T47D (cell line): ENCODE measurements around the gene PSTPIP1.

ENCODE experiments used
- DNase-seq, 2 experiments: peaks; one replicate each; pipeline versions ENCODE4 v3.0.0 to v3.0.0-alpha.2; 2011 to 2012; ENCODE audit warnings: low read depth in 1 of 2, low spot score in 1 of 2
- JUND ChIP-seq: IDR thresholded peaks from 2 replicates; pipeline ENCODE4 v1.6.1; 2012; ENCODE audit warnings: low read depth
- in situ Hi-C: cut with HindIII; loops from 2 replicates; pipeline ENCODE4 v1.10.0; 2016; ENCODE audit warnings: low sequenced_read_pairs, low pct_unique_long_range_greater_than_20kb

The PSTPIP1 gene

DNA sequence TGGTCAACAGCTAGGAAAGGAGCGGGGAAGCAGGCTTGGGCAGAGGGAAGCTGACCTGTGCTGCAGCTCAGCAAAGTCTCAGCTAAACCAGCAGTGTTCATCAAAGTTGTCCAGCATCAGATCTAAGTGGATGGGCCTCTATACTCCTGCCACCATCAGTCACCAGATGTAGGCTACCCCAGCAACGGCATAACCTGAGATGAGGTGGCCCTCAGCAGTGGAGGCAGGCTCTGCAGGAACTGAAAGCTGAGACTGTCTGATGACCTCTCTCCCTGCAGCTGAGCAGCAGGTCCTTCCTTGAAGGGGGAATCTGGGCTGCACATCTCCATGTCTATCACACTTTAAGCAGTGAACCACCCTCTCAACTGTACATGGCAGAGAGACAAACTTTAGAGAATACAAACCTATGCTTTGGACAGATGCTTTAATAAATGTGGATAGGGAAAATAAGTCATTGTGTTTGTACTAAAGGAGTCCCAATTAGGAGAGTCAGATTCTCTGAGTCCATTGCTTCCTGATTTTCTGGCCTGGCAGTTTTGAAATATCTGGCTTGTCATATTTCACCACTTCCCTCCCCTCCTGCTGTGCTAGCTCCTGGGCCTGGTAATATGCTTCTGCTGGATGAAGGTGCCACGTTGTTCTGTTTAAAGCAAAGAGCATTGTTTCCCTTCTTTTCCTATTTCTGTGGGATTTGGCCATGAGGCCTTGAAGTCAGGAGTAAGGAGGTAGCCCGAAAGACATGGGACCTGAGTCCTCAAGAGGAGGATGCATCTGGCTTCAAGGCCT lies 11.1 kb upstream of the PSTPIP1 start:
- no peak for DNase-seq
- in situ Hi-C loops: no loop called here
- no peak for TF ChIP-seq JUND

DNA sequence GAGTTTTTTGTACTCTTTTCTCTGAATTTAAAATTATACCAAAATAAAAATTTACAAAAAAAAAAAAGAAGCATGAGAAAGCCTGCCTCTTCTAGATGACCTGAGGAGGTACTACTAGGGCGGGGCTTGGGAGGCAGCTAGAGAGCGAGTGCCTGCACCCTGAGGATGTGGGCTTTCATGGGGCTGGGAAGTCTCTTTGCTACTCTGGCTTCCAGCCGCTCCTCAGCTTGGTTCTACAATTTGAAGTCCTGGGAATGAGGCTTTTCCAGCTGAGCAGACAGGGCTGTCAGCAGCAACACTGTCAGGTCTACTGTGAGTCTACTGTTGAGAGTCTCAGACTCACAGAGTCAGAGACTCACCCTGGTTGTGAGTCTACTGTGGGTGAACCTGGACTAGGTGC lies 8.2 kb upstream of the PSTPIP1 start:
- in situ Hi-C loops: no loop called here
- no peak for TF ChIP-seq JUND
- DNase-seq: no peak

DNA sequence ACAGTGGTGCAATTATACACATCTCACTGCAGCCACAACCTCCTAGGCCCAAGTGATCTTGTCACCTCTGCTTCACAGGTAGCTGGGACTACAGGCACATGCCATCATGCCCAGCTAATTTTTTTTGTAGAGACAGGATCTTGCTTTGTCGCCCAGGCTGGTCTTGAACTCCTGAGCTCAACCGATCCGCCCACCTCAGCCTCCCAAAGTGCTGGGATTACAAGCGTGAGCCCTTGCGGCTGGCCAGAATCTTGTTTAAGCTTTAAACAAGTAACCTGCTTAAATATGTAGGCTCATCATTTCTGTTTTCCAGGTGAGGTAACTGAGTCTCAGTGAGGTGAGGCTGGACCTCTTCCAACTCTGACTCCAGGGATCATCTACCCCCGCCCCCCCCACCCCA lies 7.7 kb upstream of the PSTPIP1 start:
- in situ Hi-C loops: no loop called here
- TF ChIP-seq JUND: no peak
- no peak for DNase-seq

DNA sequence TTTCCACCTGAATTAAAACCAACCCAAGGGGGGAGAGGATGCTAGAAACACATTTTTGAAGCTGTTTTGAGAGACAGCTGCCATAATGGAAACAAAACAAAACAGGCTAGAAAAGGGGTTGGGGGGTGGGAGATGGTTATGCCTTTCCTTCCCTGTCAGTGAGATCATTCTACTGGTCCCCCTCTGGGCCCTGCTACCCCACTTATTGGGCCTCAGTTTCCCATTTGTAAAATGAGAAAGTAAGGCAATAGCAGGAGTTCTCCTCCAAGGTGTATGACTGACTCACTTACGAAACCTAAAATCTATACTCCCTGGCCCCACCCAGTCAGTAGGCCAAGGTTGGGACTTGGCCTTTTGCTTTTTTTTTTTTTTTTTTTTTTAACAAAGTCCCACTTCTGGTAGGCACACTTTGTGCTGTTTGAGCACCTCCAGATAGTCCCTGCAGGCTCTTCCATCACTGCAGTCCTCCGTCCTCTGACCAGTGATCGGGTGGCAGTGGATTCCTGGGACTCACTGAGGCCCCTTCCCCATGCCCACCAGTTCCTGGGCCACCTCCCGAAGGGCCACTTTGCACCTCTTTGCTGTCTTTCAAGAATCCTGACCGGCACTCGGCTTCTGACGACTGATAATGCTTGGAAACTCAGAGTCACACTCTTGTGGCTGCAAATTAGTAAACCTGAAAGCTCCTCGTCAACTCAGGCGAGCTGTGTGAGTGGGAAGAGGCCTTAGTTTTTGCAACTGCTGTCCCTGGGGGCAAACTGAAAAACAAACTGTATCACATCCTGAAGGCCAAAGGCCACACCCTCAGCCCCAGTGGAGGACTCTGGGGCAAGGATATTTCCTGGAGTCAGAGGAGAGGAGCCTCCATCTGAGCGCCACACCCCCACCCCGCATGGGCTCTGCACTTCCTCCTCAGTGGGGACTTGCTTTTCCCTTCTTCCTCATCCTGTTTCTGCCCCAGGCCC lies 6.7 kb upstream of the PSTPIP1 start:
- no peak for TF ChIP-seq JUND
- no peak for DNase-seq

DNA sequence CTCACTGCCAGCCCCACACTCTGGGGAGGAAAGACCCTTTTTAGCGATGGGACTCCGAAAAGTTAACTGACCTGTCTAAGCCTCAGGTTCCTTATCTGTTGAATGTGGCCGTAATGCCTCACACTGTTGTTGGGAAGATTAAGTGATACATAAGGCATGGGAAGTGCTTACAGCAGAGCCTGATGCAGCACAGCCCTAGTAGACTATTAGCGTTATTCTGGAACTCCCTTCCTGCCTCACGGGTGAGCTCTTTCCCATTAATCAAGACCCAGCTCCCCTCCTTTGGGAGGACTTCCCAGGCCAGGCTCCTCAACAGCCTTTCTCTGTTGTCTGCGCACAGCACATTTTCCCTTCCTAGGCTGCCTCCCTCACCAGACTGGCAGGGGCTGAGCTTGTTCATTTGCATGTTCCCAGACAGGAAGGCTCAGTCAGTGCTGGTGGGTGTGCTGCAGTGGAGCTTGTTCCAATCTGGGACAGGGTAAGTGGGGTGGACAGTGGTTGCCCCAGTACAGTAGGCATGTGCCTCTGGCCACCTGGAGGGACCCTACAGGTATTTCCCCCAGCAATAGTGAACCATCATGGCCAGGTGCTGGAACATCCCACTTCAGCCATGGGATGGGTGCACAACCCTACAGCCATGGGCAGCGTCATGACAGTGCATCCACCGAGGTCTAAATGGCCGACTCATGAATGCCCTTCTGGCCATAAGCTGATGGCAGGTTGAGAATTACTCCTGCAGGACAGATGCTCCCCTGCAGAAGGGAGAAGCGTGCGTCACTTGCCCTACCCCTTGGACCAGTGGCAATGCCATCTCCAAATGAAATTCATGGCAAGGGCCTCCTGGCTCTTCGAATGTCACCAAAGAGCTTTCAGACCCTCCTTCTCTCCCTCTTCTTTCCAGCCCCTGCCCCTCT lies 5.8 kb upstream of the PSTPIP1 start:
- no peak for TF ChIP-seq JUND
- in situ Hi-C loops: no loop called here
- DNase-seq: no peak

More for the DNA sequence above, 6.7 kb upstream of the PSTPIP1 start:
- in situ Hi-C loops: no loop called here

DNA sequence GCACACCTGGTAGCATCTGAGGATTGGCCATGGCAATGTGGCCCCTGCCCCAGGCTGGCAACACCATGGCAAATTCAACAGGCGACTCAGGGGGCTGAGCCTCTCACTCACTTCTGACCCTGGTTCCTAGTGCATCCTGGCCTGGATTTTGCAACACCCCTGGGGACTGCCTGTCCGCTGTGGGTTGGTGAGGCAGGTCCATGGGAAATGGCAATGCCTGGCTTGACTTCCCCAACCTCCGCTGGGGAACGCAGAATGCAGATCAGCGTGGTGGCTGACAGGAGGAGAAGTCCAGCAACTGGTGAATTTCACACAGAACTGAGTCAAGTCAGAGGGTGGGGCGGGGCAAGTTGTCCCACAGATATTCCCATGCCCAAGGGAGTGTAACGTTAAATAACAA lies 3.9 kb upstream of the PSTPIP1 start:
- no peak for TF ChIP-seq JUND
- in situ Hi-C loops: no loop called here
- no peak for DNase-seq

DNA sequence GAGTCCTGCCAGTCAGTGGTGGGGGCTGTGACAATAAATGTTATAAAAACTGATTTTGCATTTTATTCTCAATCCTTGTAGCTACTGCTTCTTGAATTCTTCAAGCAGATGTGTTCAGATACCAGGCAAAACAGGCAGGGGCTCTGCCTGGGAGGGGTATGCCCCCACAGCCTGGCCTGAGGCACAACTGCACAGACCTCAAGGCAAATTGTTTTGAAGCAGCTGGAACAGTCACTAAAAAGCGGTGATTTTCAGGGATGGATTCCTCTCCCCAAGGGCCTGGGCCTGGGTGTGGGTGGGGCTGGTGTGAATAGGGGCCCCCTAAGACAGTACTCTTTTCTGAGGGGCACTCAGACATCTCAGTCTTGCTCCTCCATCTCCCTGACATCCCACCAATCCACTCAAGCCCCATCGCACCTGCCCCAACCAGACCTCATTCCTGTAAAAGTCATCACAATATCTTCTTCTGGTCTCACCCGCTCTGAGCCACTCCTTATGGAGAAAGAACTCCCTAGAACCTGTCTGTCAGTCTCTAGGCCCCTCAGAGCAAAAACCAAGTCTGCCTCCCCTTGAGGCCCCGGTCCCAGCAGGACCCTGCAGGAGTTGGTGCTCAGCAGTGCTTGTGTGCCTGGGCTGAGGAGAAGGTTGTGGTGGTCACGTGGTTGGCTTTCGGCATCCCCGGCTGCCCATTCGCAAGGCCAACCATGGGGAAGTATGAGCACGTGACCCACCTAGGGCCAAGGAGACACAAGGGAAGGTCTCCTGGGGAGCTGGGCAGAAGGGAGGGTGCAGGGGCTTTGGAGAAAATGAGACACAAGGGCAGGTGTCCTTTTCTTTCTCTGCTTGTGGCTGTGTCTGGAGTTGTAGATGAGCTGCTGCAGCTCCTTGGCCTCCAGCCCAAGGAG lies 2.9 kb upstream of the PSTPIP1 start:
- no peak for TF ChIP-seq JUND
- DNase-seq: no peak
- in situ Hi-C loops: no loop called here

DNA sequence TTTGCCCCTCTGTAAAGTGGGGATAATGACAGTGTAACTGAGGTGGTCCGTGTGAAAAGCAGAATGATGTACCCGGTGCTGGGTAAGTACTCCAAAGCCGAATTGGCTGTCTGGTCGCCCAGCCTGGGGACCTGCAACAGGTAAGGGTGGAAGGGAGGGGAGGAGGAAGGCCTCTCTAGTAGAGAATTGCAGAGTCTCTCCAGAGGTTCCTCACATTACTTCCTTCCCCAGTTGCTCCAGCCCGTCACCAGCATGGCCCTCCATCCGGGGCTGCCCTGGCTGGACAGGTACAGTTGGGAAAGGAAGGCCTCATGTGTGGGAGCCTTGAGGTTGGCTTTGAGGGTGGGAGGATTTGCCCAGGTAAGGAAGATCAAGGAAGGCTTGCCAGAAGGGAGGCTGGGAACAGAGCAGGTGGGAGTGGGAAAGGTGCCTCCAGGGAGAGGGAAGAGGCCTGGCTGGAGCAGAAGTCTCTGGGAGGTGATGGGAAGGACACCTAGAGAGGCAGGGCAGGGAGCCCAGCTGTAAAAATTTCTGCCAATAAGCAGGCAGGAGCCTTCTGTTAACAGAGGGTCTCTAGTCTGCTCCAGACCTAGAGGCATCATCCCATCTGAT lies 1.7 kb upstream of the PSTPIP1 start:
- in situ Hi-C loops: no loop called here
- DNase-seq: no peak
- no peak for TF ChIP-seq JUND

DNA sequence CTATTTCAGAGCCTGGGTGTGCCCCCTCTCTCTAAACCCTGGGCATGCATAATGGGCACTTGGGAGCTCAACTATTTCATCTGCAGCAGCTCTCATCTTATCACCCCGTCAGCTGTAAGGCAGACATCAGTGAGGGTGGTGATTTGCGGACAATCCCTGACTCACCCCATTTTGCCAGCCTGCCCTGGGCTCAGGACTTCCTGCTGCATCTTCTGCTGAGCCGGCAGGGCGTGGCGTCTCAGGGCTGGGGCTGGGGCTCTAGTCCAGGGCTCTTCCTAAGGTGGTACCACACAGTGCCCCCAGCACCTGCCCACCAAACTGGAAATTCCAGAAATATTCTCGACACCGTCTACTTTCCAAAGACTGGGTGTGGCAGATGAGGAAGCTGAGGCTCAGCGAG lies 925 bp upstream of the PSTPIP1 start:
- in situ Hi-C loops: no loop called here
- no peak for DNase-seq
- no peak for TF ChIP-seq JUND

DNA sequence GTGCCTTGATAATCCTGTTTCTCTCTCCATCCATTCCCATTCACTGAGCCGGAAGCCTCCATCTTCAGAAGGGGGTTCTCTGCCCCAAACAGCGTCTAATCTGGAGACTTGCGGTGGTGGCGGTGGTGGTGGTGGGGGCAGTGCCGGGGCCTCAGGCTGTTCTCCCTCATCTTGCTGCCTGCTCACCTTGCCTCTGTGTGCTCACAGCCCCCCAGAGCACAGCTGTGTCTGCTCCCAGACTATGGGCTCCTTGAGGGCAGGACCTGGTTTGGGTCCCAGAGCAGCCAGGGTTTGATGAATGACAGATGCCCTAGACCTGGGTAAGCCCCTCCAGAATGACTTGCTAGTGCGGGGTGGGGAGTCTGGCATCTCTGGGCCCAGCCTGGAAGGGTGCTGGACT lies 430 bp upstream of the PSTPIP1 start:
- TF ChIP-seq JUND: no peak
- in situ Hi-C loops: no loop called here
- no peak for DNase-seq

DNA sequence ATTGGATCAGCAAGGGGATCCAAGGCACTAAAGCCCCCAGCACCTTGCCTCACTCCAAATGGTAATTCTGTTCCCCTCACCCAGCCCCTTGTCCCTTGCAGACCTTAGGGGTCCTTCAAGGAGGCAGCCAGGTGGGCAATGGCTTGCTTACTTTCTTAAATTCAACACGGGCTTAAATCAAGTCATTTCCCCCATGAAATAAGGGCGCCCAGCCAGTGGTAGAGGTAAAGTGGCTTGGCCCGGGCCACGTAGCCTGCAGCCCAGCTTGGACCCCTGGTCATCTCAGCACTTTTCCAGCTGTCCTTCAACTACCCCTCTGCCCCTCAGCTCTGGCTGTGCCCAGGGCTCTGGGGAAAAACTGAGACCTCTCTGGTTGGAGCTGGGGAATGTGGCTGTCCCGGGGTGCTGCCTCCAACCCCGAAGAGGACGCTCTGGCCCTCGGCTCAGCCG lies 1.2 kb downstream of the PSTPIP1 start:
- DNase-seq: no peak
- TF ChIP-seq JUND: no peak
- in situ Hi-C loops: no loop called here
